ENCODE data around the gene KIF21A.
"Not testable (repeated sequence)": the region's sequence is repeated elsewhere in the genome, so short reads cannot be mapped to it uniquely, and the experiment has no call there.

The KIF21A gene

GRCh38 chr12:39443081-39443928 lies at the start of gene KIF21A:
KIF21A (minus strand) TSS chr12:39443120; CDS start chr12:39442970, 150 bp downstream.
- FAIRE-seq (peak; percentile 67), DNase-seq (ENCODE audit: insufficient read length, low spot score) (peak; percentile 88)

GRCh38 chr12:39490500-39491282 lies 47.8 kb upstream of the KIF21A start:
- DNase-seq (ENCODE audit: insufficient read length, low spot score): peak; percentile 7
- no peak for TF ChIP-seq POLR2A (IDR thresholded peaks at IDR 0.05; ENCODE audit: low read depth, low read length)
- FAIRE-seq: peak; percentile 57

More at GRCh38 chr12:39443081-39443928, at the start of gene KIF21A:
- peak; percentile 86 for TF ChIP-seq POLR2A (IDR thresholded peaks at IDR 0.05; ENCODE audit: low read depth, low read length)

GRCh38 chr12:39483597-39483996 lies 40.7 kb upstream of the KIF21A start:
- TF ChIP-seq POLR2A (IDR thresholded peaks at IDR 0.05; ENCODE audit: low read depth, low read length): no peak

GRCh38 chr12:39483042-39483441 lies 40.1 kb upstream of the KIF21A start:
- FAIRE-seq: no peak
- no peak for TF ChIP-seq POLR2A (IDR thresholded peaks at IDR 0.05; ENCODE audit: low read depth, low read length)

More at GRCh38 chr12:39483597-39483996, 40.7 kb upstream of the KIF21A start:
- FAIRE-seq: no peak
- DNase-seq (ENCODE audit: insufficient read length, low spot score): no peak

GRCh38 chr12:39476894-39477293 lies 34.0 kb upstream of the KIF21A start:
- no peak for FAIRE-seq
- TF ChIP-seq POLR2A (IDR thresholded peaks at IDR 0.05; ENCODE audit: low read depth, low read length): no peak
- no peak for DNase-seq (ENCODE audit: insufficient read length, low spot score)

More at GRCh38 chr12:39483042-39483441, 40.1 kb upstream of the KIF21A start:
- DNase-seq (ENCODE audit: insufficient read length, low spot score): no peak

- DNase-seq (ENCODE audit: insufficient read length, low spot score) (no peak), FAIRE-seq (no peak)
- TF ChIP-seq POLR2A (IDR thresholded peaks at IDR 0.05; ENCODE audit: low read depth, low read length): no peak
Measured at GRCh38 chr12:39476121-39476520, 33.2 kb upstream of the KIF21A start.

- not testable (repeated sequence) for DNase-seq (ENCODE audit: insufficient read length, low spot score); FAIRE-seq
Measured at GRCh38 chr12:39475136-39475535, 32.2 kb upstream of the KIF21A start.

GRCh38 chr12:39467432-39467870 lies 24.5 kb upstream of the KIF21A start:
- DNase-seq (ENCODE audit: insufficient read length, low spot score) (no peak), FAIRE-seq (peak; percentile 6)
- no peak for TF ChIP-seq POLR2A (IDR thresholded peaks at IDR 0.05; ENCODE audit: low read depth, low read length)

- DNase-seq (ENCODE audit: insufficient read length, low spot score) (no peak), FAIRE-seq (peak; percentile 67)
- TF ChIP-seq POLR2A (IDR thresholded peaks at IDR 0.05; ENCODE audit: low read depth, low read length): no peak
Measured at GRCh38 chr12:39464976-39465695, 22.2 kb upstream of the KIF21A start.

GRCh38 chr12:39461059-39461458 lies 18.1 kb upstream of the KIF21A start:
- no peak for DNase-seq (ENCODE audit: insufficient read length, low spot score)
- FAIRE-seq: no peak
- TF ChIP-seq POLR2A (IDR thresholded peaks at IDR 0.05; ENCODE audit: low read depth, low read length): no peak

- no peak for TF ChIP-seq POLR2A (IDR thresholded peaks at IDR 0.05; ENCODE audit: low read depth, low read length)
- peak; percentile 48 for FAIRE-seq
- DNase-seq (ENCODE audit: insufficient read length, low spot score): no peak
Measured at GRCh38 chr12:39459027-39459434, 16.1 kb upstream of the KIF21A start.

- DNase-seq (ENCODE audit: insufficient read length, low spot score) (no peak), FAIRE-seq (no peak)
Measured at GRCh38 chr12:39451977-39452376, 9.1 kb upstream of the KIF21A start.

GRCh38 chr12:39448038-39448437 lies 5.1 kb upstream of the KIF21A start:
- TF ChIP-seq POLR2A (IDR thresholded peaks at IDR 0.05; ENCODE audit: low read depth, low read length): no peak
- FAIRE-seq (no peak), DNase-seq (ENCODE audit: insufficient read length, low spot score) (no peak)

More at GRCh38 chr12:39451977-39452376, 9.1 kb upstream of the KIF21A start:
- no peak for TF ChIP-seq POLR2A (IDR thresholded peaks at IDR 0.05; ENCODE audit: low read depth, low read length)

- FAIRE-seq (peak; percentile 68), DNase-seq (ENCODE audit: insufficient read length, low spot score) (no peak)
- TF ChIP-seq POLR2A (IDR thresholded peaks at IDR 0.05; ENCODE audit: low read depth, low read length): no peak
Measured at GRCh38 chr12:39443929-39444209, 949 bp upstream of the KIF21A start.

Measured in H54 (cell line).